GM12878 (cell line): ENCODE data around the gene UVSSA. TPM values are rescaled to one million over a fixed set of nuclear protein-coding genes. Genes with fewer than 3 reads are reported as not detected.

ENCODE experiments used
- ATAC-seq: fragments of 200-7000 bp; cut with Tn5 transposase; 3 replicates; pipeline ENCODE4 v1.9.1; 2020; ENCODE audit warnings: mild to moderate bottlenecking, moderate library complexity
- BruUV-seq: library from RNA; stranded (reverse); fragments of 400-500 nt; replicated peaks from 2 replicates; lab custom pipeline; 2021; lab: Mats Ljungman, UMichigan
- CTCF ChIA-PET: fragments of 300-600 bp; sonication (Branson Sonifier 250); formaldehyde crosslinking; extraction: SDS; loops from one replicate; lab custom pipeline; 2021; ENCODE audit warnings: inconsistent platforms; lab: Yijun Ruan, JAX
- POLR2A ChIA-PET: fragments of 350-600 bp; formaldehyde crosslinking; extraction: SDS; loops from one replicate; lab custom pipeline; 2021; ENCODE audit warnings: inconsistent platforms; lab: Charles Lee
- RAD21 ChIA-PET: fragments of 300-600 bp; sonication (Branson Sonifier 250); formaldehyde crosslinking; loops from one replicate; lab custom pipeline; 2023; ENCODE audit warnings: antibody characterized with exemption; ENCODE audit not compliant: unreplicated experiment; lab: Charles Lee
- SMC1A ChIA-PET: fragments of 300-600 bp; sonication (Branson Sonifier 250); formaldehyde crosslinking; loops from one replicate; lab custom pipeline; 2023; ENCODE audit not compliant: unreplicated experiment, uncharacterized antibody; lab: Charles Lee
- DNase-seq: peaks from one replicate; pipeline ENCODE4 v3.0.0-alpha.2; 2011; ENCODE audit warnings: low read depth, low spot score
- FAIRE-seq: peaks from 3 replicates; lab custom pipeline; 2011; peaks lifted over from hg19 to GRCh38; lab: Jason Lieb, UNC
- H2AFZ ChIP-seq: 2 replicates; pipeline ENCODE4 v1.6.0; 2011; ENCODE audit warnings: low read depth, low read length, control low read depth; ENCODE audit not compliant: control insufficient read depth
- H3K27ac ChIP-seq: 2 replicates; pipeline ENCODE4 v1.5.1; 2011; ENCODE audit warnings: control low read depth; ENCODE audit not compliant: control insufficient read depth, insufficient read depth
- H3K27me3 ChIP-seq, 2 experiments: replicated peaks in 1 of 2; 2 replicates each; pipeline versions ENCODE4 v1.6.0 to v1.6.1; 2011; ENCODE audit warnings: low read length in 1 of 2; ENCODE audit not compliant: control insufficient read depth in 2 of 2, insufficient read depth in 2 of 2
- H3K36me3 ChIP-seq, 2 experiments: 2 replicates each; pipeline ENCODE4 v1.5.1; 2011; ENCODE audit warnings: low read length in 1 of 2; ENCODE audit not compliant: control insufficient read depth in 2 of 2, insufficient read depth in 2 of 2
- H3K4me1 ChIP-seq: 2 replicates; pipeline ENCODE4 v1.6.1; 2011; ENCODE audit warnings: mild to moderate bottlenecking, low read length, moderate library complexity, mixed read lengths; ENCODE audit not compliant: control insufficient read depth, insufficient read depth
- H3K4me2 ChIP-seq: 2 replicates; pipeline ENCODE4 v1.6.0; 2011; ENCODE audit warnings: control low read depth; ENCODE audit not compliant: control insufficient read depth, insufficient read depth
- H3K4me3 ChIP-seq: fragments of 200-600 bp; sonication (generic); 2 replicates; pipeline ENCODE4 v1.5.1; 2016
- H3K79me2 ChIP-seq: 2 replicates; pipeline ENCODE4 v1.6.0; 2011; ENCODE audit warnings: low read length; ENCODE audit not compliant: control insufficient read depth, insufficient read depth
- H3K9ac ChIP-seq: 2 replicates; pipeline ENCODE4 v1.8.0; 2011; ENCODE audit warnings: low read length, control low read depth, mixed read lengths; ENCODE audit not compliant: control insufficient read depth, insufficient read depth
- H3K9me3 ChIP-seq: replicated peaks from 3 replicates; pipeline ENCODE4 v1.5.1; 2011; ENCODE audit warnings: mild to moderate bottlenecking, low read length; ENCODE audit not compliant: control insufficient read depth, insufficient read depth
- H4K20me1 ChIP-seq: 2 replicates; pipeline ENCODE4 v1.6.0; 2011; ENCODE audit not compliant: control insufficient read depth, insufficient read depth
- CHD1 ChIP-seq: IDR thresholded peaks from 2 replicates; pipeline ENCODE4 v1.6.1; 2012; ENCODE audit warnings: low read depth, low read length, improper control_type of control experiment
- EP300 ChIP-seq, 2 experiments: fragments of 150-350 bp in 1 of 2; IDR thresholded peaks; 2 replicates each; pipeline ENCODE4 v1.6.1; 2011 to 2012; ENCODE audit warnings: low read depth in 2 of 2, low read length in 2 of 2, borderline replicate concordance in 1 of 2, improper control_type of control experiment in 1 of 2, inconsistent platforms in 1 of 2; ENCODE audit not compliant: control insufficient read depth in 1 of 2
- GABPA ChIP-seq: IDR thresholded peaks from 2 replicates; pipeline ENCODE4 v1.6.1; 2014; ENCODE audit warnings: antibody characterized with exemption, low read depth, mild to moderate bottlenecking, inconsistent platforms
- IKZF1 ChIP-seq: fragments of 450-650 bp; conservative IDR thresholded peaks from 2 replicates; pipeline ENCODE4 v1.6.1; 2017; ENCODE audit warnings: antibody characterized with exemption, mild to moderate bottlenecking
- IRF4 ChIP-seq: IDR thresholded peaks from 2 replicates; pipeline ENCODE4 v1.6.1; 2011; ENCODE audit warnings: low read depth, low read length
- LARP7 ChIP-seq: fragments of 450-650 bp; IDR thresholded peaks from 2 replicates; pipeline ENCODE4 v1.6.1; 2017; ENCODE audit warnings: mild to moderate bottlenecking
- PML ChIP-seq: IDR thresholded peaks from 2 replicates; pipeline ENCODE4 v1.6.1; 2012; ENCODE audit warnings: low read length, inconsistent platforms
- POLR2AphosphoS2 ChIP-seq: IDR thresholded peaks from 2 replicates; pipeline ENCODE4 v1.6.1; 2011; ENCODE audit warnings: low read depth, mild to moderate bottlenecking, low read length, improper control_type of control experiment, moderate library complexity
- RAD51 ChIP-seq: fragments of 450-650 bp; IDR thresholded peaks from 2 replicates; pipeline ENCODE4 v1.6.1; 2016; ENCODE audit warnings: moderate library complexity, mild to moderate bottlenecking, inconsistent platforms
- WGBS: methylation state at CpG from one replicate; pipeline ENCODE4 v1.1.6; 2016; ENCODE audit warnings: low lambda C conversion rate; ENCODE audit not compliant: insufficient replicate concordance, insufficient coverage; ENCODE audit errors: missing lambda C conversion rate; 5-methylcytosine and 5-hydroxymethylcytosine counted together
- in situ Hi-C: fragments of 300-500 bp; cut with MboI; formaldehyde crosslinking; loops from 9 replicates; pipeline ENCODE4 v1.14.3; 2018; ENCODE audit warnings: mixed read lengths
- intact Hi-C: fragments of 100-400 bp; cut with micrococcal nuclease; formaldehyde crosslinking; loops from one replicate; pipeline ENCODE4 v1.14.2; 2022; ENCODE audit not compliant: unreplicated experiment
- polyA plus RNA-seq, 11 experiments: library from polyadenylated mRNA; depleted of rRNA in 4 of 11; unstranded in 6 of 11; stranded (reverse) in 5 of 11; fragments of >200 nt; fragmentation: Nextera tagmentation in 4 of 11; fragmentation: Illumina TruSeq in 1 of 11; extraction: Ambion mirVana in 4 of 11; extraction: Trizol in 1 of 11; gene quantifications; 1 replicate in 1 of 11; 2 replicates in 10 of 11; pipeline versions ENCODE4 v1.2.1 to v1.2.3, GENCODE V29; 2011 to 2016; ENCODE audit warnings: inconsistent platforms in 2 of 11, missing spikeins in 2 of 11, low read depth in 1 of 11
- total RNA-seq, 4 experiments: library from RNA; depleted of rRNA in 3 of 4; stranded (reverse); fragments of >200 nt in 3 of 4; fragmentation: Illumina TruSeq in 1 of 4; extraction: Trizol in 1 of 4; gene quantifications; 2 replicates each; pipeline versions ENCODE4 v1.2.1 to v1.2.3, GENCODE V29; 2013 to 2021
- TF ChIP-seq, protein P1 (sequence below), 3 experiments: IDR thresholded peaks in 2 of 3; conservative IDR thresholded peaks in 1 of 3; 2 replicates each; pipeline ENCODE4 v1.5.1; 2011; ENCODE audit warnings: low read depth in 3 of 3, low read length in 3 of 3, mild to moderate bottlenecking in 3 of 3, control low read depth in 2 of 3, moderate library complexity in 2 of 3, inconsistent platforms in 1 of 3, mixed read lengths in 1 of 3; ENCODE audit not compliant: control insufficient read depth in 2 of 3, insufficient read depth in 1 of 3; ENCODE audit errors: extremely low read depth in 1 of 3
- TF ChIP-seq, protein P2 (sequence below): fragments of 450-650 bp; IDR thresholded peaks from 2 replicates; pipeline ENCODE4 v1.6.1; 2017; ENCODE audit warnings: mild to moderate bottlenecking, moderate library complexity
- TF ChIP-seq, protein P3 (sequence below): fragments of 450-650 bp; IDR thresholded peaks from 2 replicates; pipeline ENCODE4 v1.6.1; 2017; ENCODE audit warnings: low read depth, mild to moderate bottlenecking, moderate library complexity
- TF ChIP-seq, protein P4 (sequence below): IDR thresholded peaks from 2 replicates; pipeline ENCODE4 v1.6.1; 2011; ENCODE audit warnings: borderline replicate concordance, low read depth, mild to moderate bottlenecking, moderate library complexity, low read length; ENCODE audit not compliant: insufficient read depth, poor library complexity, severe bottlenecking
- TF ChIP-seq, protein P5 (sequence below): IDR thresholded peaks from 2 replicates; pipeline ENCODE4 v1.6.1; 2012; ENCODE audit warnings: low read depth, low read length, improper control_type of control experiment

Gene UVSSA
- total and polyA plus RNA-seq, 10 of the 15 experiments (the other 5 are each of a cell fraction or from before 2014, with no cell fraction given), result 0.34 to 16.8 (median 3.6) TPM

DNA sequence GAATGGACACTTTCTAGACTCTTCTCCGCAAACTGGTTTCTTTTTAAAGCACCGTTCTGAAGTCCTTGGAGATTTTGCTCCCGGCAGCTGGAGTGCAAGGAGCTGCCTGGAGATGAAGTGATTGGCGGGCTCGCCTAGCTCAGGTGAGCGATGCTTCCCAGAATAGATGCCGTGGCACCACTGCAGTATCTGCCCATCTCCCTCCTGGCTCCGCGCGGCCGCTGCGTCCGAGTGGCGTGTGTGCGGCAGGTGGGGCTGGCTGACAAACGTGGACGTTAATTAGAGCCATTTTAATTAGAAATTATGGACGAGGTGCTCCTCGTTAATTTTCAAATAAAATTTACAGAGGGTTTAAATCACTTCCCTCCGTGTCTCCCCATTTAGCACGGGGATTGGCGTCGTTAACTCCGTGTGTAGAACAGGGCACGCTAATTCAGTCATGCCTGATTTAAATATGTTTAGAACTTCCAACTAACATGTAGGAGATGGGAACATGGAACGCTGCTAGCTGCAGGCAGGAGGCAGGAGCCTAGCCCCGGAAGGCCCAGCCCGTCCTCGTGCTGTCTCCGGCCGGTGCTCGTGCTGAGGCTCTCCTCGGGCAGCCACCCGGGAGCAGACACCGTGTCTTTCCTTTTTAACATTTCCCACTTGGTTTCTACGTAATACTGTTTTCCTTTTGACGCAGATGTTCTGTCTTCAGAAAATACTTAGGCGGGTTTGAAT, 11.6 kb downstream of the UVSSA start:
- Histone ChIP-seq H4K20me1 (no peaks in the 10 kb centered on the region), H3K79me2 (no peaks in the 10 kb centered on the region), H3K36me3 (peaks cover 0 to 3% of the 10 kb centered on the region in 2 experiments; a peak in 3 of 4 replicates), H3K4me2 (no peak overlapping the region), H3K4me3 (no peak overlapping the region), H3K27me3 (no peaks in the 10 kb centered on the region), H3K27ac (no peak overlapping the region), H2AFZ (no peak overlapping the region), H3K4me1 (no peaks in the 10 kb centered on the region), H3K9me3 (no peaks in the 10 kb centered on the region), H3K9ac (no peak overlapping the region)
- SMC1A ChIA-PET, result no interaction called here
- CTCF ChIA-PET, result no interaction called here
- POLR2A ChIA-PET, result no interaction called here
- DNase-seq (no peak), ATAC-seq (no peak), FAIRE-seq (no peak)
- intact Hi-C loops, result no loop called here
- RAD21 ChIA-PET, result no interaction called here
- 92% methylated on average over 38 of the region's 38 CpGs for WGBS
- in situ Hi-C loops, result no loop called here
- no TSS peak for BruUV-seq
- TF ChIP-seq EP300 (IDR thresholded peaks at IDR 0.05; ENCODE audit: borderline replicate concordance in 1 of 2, control insufficient read depth in 1 of 2, low read depth in 2 of 2, low read length in 2 of 2) (no peak), GABPA (no peak), PML (no peak), IKZF1 (no peak), LARP7 (no peak), IRF4 (no peak), POLR2AphosphoS2 (no peak), RAD51 (no peak), CHD1 (no peak)
- TF ChIP-seq, protein P1, sequence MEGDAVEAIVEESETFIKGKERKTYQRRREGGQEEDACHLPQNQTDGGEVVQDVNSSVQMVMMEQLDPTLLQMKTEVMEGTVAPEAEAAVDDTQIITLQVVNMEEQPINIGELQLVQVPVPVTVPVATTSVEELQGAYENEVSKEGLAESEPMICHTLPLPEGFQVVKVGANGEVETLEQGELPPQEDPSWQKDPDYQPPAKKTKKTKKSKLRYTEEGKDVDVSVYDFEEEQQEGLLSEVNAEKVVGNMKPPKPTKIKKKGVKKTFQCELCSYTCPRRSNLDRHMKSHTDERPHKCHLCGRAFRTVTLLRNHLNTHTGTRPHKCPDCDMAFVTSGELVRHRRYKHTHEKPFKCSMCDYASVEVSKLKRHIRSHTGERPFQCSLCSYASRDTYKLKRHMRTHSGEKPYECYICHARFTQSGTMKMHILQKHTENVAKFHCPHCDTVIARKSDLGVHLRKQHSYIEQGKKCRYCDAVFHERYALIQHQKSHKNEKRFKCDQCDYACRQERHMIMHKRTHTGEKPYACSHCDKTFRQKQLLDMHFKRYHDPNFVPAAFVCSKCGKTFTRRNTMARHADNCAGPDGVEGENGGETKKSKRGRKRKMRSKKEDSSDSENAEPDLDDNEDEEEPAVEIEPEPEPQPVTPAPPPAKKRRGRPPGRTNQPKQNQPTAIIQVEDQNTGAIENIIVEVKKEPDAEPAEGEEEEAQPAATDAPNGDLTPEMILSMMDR (IDR thresholded peaks at IDR 0.05 in 2 of 3, conservative IDR thresholded peaks at IDR 0.05 in 1 of 3; ENCODE audit: control insufficient read depth in 2 of 3, extremely low read depth in 1 of 3, insufficient read depth in 1 of 3, low read depth in 3 of 3, low read length in 3 of 3), result no peak
- TF ChIP-seq, protein P2, sequence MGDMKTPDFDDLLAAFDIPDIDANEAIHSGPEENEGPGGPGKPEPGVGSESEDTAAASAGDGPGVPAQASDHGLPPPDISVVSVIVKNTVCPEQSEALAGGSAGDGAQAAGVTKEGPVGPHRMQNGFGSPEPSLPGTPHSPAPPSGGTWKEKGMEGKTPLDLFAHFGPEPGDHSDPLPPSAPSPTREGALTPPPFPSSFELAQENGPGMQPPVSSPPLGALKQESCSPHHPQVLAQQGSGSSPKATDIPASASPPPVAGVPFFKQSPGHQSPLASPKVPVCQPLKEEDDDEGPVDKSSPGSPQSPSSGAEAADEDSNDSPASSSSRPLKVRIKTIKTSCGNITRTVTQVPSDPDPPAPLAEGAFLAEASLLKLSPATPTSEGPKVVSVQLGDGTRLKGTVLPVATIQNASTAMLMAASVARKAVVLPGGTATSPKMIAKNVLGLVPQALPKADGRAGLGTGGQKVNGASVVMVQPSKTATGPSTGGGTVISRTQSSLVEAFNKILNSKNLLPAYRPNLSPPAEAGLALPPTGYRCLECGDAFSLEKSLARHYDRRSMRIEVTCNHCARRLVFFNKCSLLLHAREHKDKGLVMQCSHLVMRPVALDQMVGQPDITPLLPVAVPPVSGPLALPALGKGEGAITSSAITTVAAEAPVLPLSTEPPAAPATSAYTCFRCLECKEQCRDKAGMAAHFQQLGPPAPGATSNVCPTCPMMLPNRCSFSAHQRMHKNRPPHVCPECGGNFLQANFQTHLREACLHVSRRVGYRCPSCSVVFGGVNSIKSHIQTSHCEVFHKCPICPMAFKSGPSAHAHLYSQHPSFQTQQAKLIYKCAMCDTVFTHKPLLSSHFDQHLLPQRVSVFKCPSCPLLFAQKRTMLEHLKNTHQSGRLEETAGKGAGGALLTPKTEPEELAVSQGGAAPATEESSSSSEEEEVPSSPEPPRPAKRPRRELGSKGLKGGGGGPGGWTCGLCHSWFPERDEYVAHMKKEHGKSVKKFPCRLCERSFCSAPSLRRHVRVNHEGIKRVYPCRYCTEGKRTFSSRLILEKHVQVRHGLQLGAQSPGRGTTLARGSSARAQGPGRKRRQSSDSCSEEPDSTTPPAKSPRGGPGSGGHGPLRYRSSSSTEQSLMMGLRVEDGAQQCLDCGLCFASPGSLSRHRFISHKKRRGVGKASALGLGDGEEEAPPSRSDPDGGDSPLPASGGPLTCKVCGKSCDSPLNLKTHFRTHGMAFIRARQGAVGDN, result no peak
- TF ChIP-seq, protein P3, sequence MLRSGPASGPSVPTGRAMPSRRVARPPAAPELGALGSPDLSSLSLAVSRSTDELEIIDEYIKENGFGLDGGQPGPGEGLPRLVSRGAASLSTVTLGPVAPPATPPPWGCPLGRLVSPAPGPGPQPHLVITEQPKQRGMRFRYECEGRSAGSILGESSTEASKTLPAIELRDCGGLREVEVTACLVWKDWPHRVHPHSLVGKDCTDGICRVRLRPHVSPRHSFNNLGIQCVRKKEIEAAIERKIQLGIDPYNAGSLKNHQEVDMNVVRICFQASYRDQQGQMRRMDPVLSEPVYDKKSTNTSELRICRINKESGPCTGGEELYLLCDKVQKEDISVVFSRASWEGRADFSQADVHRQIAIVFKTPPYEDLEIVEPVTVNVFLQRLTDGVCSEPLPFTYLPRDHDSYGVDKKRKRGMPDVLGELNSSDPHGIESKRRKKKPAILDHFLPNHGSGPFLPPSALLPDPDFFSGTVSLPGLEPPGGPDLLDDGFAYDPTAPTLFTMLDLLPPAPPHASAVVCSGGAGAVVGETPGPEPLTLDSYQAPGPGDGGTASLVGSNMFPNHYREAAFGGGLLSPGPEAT, result no peak
- TF ChIP-seq, protein P4, sequence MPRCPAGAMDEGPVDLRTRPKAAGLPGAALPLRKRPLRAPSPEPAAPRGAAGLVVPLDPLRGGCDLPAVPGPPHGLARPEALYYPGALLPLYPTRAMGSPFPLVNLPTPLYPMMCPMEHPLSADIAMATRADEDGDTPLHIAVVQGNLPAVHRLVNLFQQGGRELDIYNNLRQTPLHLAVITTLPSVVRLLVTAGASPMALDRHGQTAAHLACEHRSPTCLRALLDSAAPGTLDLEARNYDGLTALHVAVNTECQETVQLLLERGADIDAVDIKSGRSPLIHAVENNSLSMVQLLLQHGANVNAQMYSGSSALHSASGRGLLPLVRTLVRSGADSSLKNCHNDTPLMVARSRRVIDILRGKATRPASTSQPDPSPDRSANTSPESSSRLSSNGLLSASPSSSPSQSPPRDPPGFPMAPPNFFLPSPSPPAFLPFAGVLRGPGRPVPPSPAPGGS, result no peak
- TF ChIP-seq, protein P5, sequence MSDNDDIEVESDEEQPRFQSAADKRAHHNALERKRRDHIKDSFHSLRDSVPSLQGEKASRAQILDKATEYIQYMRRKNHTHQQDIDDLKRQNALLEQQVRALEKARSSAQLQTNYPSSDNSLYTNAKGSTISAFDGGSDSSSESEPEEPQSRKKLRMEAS, result no peak
